WTC11 (cell line): ENCODE measurements around the gene OSTC. TPM values are rescaled to one million over a fixed set of nuclear protein-coding genes. Genes with fewer than 3 reads are reported as not detected.

Source experiments
- ATAC-seq: fragments of 200-7000 bp; cut with Tn5 transposase; 2 replicates; pipeline ENCODE4 v1.10.0; 2021; ENCODE audit warnings: mild to moderate bottlenecking, moderate library complexity
- CTCF ChIA-PET: fragments of 300-600 bp; sonication (Branson Sonifier 250); formaldehyde crosslinking; loops from one replicate; lab custom pipeline; 2021; ENCODE audit warnings: antibody characterized with exemption; lab: Charles Lee
- POLR2A ChIA-PET: fragments of 350-600 bp; sonication (Branson Sonifier 250); formaldehyde crosslinking; loops from one replicate; lab custom pipeline; 2021; ENCODE audit warnings: antibody characterized with exemption; lab: Charles Lee
- DNase-seq: peaks from one replicate; pipeline ENCODE4 v3.0.0; 2021; ENCODE audit warnings: low spot score
- H3K27ac Mint-ChIP-seq: 2 replicates; pipeline ENCODE4 v1.8.0; 2021; ENCODE audit warnings: mixed read lengths
- H3K27me3 Mint-ChIP-seq: 2 replicates; pipeline ENCODE4 v1.8.0; 2021; ENCODE audit warnings: low read depth, mild to moderate bottlenecking, moderate library complexity, mixed read lengths
- H3K36me3 Mint-ChIP-seq: 2 replicates; pipeline ENCODE4 v1.8.0; 2021; ENCODE audit warnings: mixed read lengths
- H3K4me1 Mint-ChIP-seq: 2 replicates; pipeline ENCODE4 v1.8.0; 2022; ENCODE audit warnings: mixed read lengths
- H3K4me3 Mint-ChIP-seq: 2 replicates; pipeline ENCODE4 v1.8.0; 2021; ENCODE audit warnings: mild to moderate bottlenecking, moderate library complexity, mixed read lengths
- H3K9me3 Mint-ChIP-seq: 2 replicates; pipeline ENCODE4 v1.8.0; 2021; ENCODE audit warnings: mixed read lengths
- AFF4 ChIP-seq: sonication (generic); formaldehyde crosslinking; IDR thresholded peaks from 2 replicates; pipeline ENCODE4 v1.8.1; 2023; ENCODE audit warnings: mild to moderate bottlenecking, missing genetic modification reagents, borderline replicate concordance
- ATF3 ChIP-seq: sonication (generic); formaldehyde crosslinking; conservative IDR thresholded peaks from 2 replicates; pipeline ENCODE4 v1.8.1; 2022; ENCODE audit warnings: mild to moderate bottlenecking, missing genetic modification reagents
- EMX1 ChIP-seq: fragments of 250-450 bp; sonication (Bioruptor Pico); IDR thresholded peaks from 2 replicates; pipeline ENCODE4 v1.8.0; 2021; ENCODE audit warnings: mild to moderate bottlenecking
- ETV6 ChIP-seq: sonication (generic); formaldehyde crosslinking; IDR thresholded peaks from 2 replicates; pipeline ENCODE4 v1.8.1; 2022; ENCODE audit warnings: mild to moderate bottlenecking, missing genetic modification reagents
- FOXJ3 ChIP-seq: sonication (generic); formaldehyde crosslinking; IDR thresholded peaks from 2 replicates; pipeline ENCODE4 v1.9.0; 2021; ENCODE audit warnings: missing genetic modification reagents, mild to moderate bottlenecking, borderline replicate concordance
- FOXK1 ChIP-seq: sonication (generic); formaldehyde crosslinking; IDR thresholded peaks from 2 replicates; pipeline ENCODE4 v1.8.0; 2022; ENCODE audit warnings: mild to moderate bottlenecking, moderate library complexity, missing genetic modification reagents
- FOXP1 ChIP-seq: sonication (generic); formaldehyde crosslinking; IDR thresholded peaks from 2 replicates; pipeline ENCODE4 v1.8.0; 2022; ENCODE audit warnings: missing genetic modification reagents, mild to moderate bottlenecking, moderate library complexity, borderline replicate concordance
- FOXP4 ChIP-seq: sonication (generic); formaldehyde crosslinking; IDR thresholded peaks from 2 replicates; pipeline ENCODE4 v1.8.0; 2022; ENCODE audit warnings: mild to moderate bottlenecking, missing genetic modification reagents
- IRF2 ChIP-seq: sonication (generic); formaldehyde crosslinking; IDR thresholded peaks from 2 replicates; pipeline ENCODE4 v1.8.0; 2022; ENCODE audit warnings: low read depth, missing genetic modification reagents, borderline replicate concordance
- JAZF1 ChIP-seq: fragments of 250-450 bp; sonication (Bioruptor Pico); IDR thresholded peaks from 2 replicates; pipeline ENCODE4 v1.9.0; 2021; ENCODE audit warnings: moderate library complexity, mild to moderate bottlenecking, inconsistent platforms
- KAT7 ChIP-seq: sonication (generic); formaldehyde crosslinking; IDR thresholded peaks from 2 replicates; pipeline ENCODE4 v1.8.1; 2023; ENCODE audit warnings: missing genetic modification reagents, mild to moderate bottlenecking, borderline replicate concordance
- MAX ChIP-seq: sonication (generic); formaldehyde crosslinking; IDR thresholded peaks from 2 replicates; pipeline ENCODE4 v1.8.0; 2022; ENCODE audit warnings: mild to moderate bottlenecking, missing genetic modification reagents
- MYBL2 ChIP-seq: sonication (generic); formaldehyde crosslinking; IDR thresholded peaks from 2 replicates; pipeline ENCODE4 v1.8.1; 2023; ENCODE audit warnings: mild to moderate bottlenecking, moderate library complexity, missing genetic modification reagents
- PRRX2 ChIP-seq: fragments of 250-450 bp; sonication (Bioruptor Pico); IDR thresholded peaks from 2 replicates; pipeline ENCODE4 v1.8.0; 2021; ENCODE audit warnings: mild to moderate bottlenecking
- SMAD3 ChIP-seq: sonication (generic); formaldehyde crosslinking; IDR thresholded peaks from 2 replicates; pipeline ENCODE4 v1.8.0; 2022; ENCODE audit warnings: missing genetic modification reagents, mild to moderate bottlenecking, borderline replicate concordance
- SP1 ChIP-seq: sonication (generic); formaldehyde crosslinking; conservative IDR thresholded peaks from 2 replicates; pipeline ENCODE4 v1.8.1; 2022; ENCODE audit warnings: missing genetic modification reagents
- USF1 ChIP-seq: sonication (generic); formaldehyde crosslinking; IDR thresholded peaks from 2 replicates; pipeline ENCODE4 v1.8.0; 2022; ENCODE audit warnings: mild to moderate bottlenecking, missing genetic modification reagents
- ZBTB43 ChIP-seq: sonication (generic); formaldehyde crosslinking; IDR thresholded peaks from 2 replicates; pipeline ENCODE4 v1.8.1; 2023; ENCODE audit warnings: mild to moderate bottlenecking, missing genetic modification reagents
- ZNF512 ChIP-seq: sonication (generic); formaldehyde crosslinking; IDR thresholded peaks from 2 replicates; pipeline ENCODE4 v1.8.1; 2022; ENCODE audit warnings: missing genetic modification reagents, borderline replicate concordance
- ZNF532 ChIP-seq: fragments of 250-450 bp; sonication (Bioruptor Pico); IDR thresholded peaks from 2 replicates; pipeline ENCODE4 v1.9.0; 2021; ENCODE audit warnings: mild to moderate bottlenecking, borderline replicate concordance
- ZNF671 ChIP-seq: fragments of 250-450 bp; sonication (Bioruptor Pico); IDR thresholded peaks from 2 replicates; pipeline ENCODE4 v1.8.0; 2021; ENCODE audit warnings: mild to moderate bottlenecking
- total RNA-seq: library from RNA; stranded (reverse); gene quantifications from 3 replicates; pipeline ENCODE4 v1.2.3, GENCODE V29; 2021

Gene OSTC
- total RNA-seq, 1 experiment from 2014 or later, result 132 TPM

- no peak overlapping the region for H3K4me3 Mint-ChIP-seq
- no peaks in the 10 kb centered on the region for H3K9me3 Mint-ChIP-seq
- H3K4me1 Mint-ChIP-seq, result no peaks in the 10 kb centered on the region
- no peak overlapping the region for H3K27ac Mint-ChIP-seq
- DNase-seq (no peak), ATAC-seq (no peak)
- ChIA-PET POLR2A (no interaction called here), CTCF (no interaction called here)
- no peaks in the 10 kb centered on the region for H3K36me3 Mint-ChIP-seq
- TF ChIP-seq FOXP1 (CRISPR knock-in tag), result no peak
- no peak for TF ChIP-seq FOXJ3
- no peak for TF ChIP-seq ZNF671 (CRISPR knock-in tag)
- no peak for TF ChIP-seq ETV6
- TF ChIP-seq FOXP4 (CRISPR knock-in tag), result no peak
- TF ChIP-seq ZNF532 (CRISPR knock-in tag), result no peak
- TF ChIP-seq IRF2 (CRISPR knock-in tag), result no peak
- TF ChIP-seq SMAD3 (CRISPR knock-in tag), result no peak
- no peak for TF ChIP-seq MAX (CRISPR knock-in tag)
- no peak for TF ChIP-seq EMX1
- TF ChIP-seq USF1, result no peak
- no peak for TF ChIP-seq JAZF1 (CRISPR knock-in tag)
- no peaks in the 10 kb centered on the region; the same call in 1 of the 2 replicates for H3K27me3 Mint-ChIP-seq
These were observed 49.8 kb downstream of the OSTC start for GRCh38 chr4:108700081-108700757.

GRCh38 chr4:108702960-108703359 lies 52.6 kb downstream of the OSTC start:
- CTCF ChIA-PET, result no interaction called here
- ATAC-seq, result no peak
- no peak overlapping the region for H3K27ac Mint-ChIP-seq
- no peaks in the 10 kb centered on the region for H3K9me3 Mint-ChIP-seq
- no peaks in the 10 kb centered on the region for H3K4me1 Mint-ChIP-seq
- DNase-seq, result no peak
- H3K36me3 Mint-ChIP-seq, result no peaks in the 10 kb centered on the region
- no peaks in the 10 kb centered on the region; the same call in 1 of the 2 replicates for H3K27me3 Mint-ChIP-seq
- POLR2A ChIA-PET, result no interaction called here
- no peak overlapping the region for H3K4me3 Mint-ChIP-seq
- no peak for TF ChIP-seq ZBTB43 (CRISPR knock-in tag)
- TF ChIP-seq FOXK1, result no peak
- TF ChIP-seq PRRX2 (CRISPR knock-in tag), result no peak
- no peak for TF ChIP-seq SP1 (CRISPR knock-in tag)
- no peak for TF ChIP-seq EMX1
- no peak for TF ChIP-seq AFF4
- TF ChIP-seq MYBL2 (CRISPR knock-in tag), result no peak
- no peak for TF ChIP-seq ZNF512 (CRISPR knock-in tag)
- TF ChIP-seq ETV6, result no peak
- no peak for TF ChIP-seq ATF3 (CRISPR knock-in tag)
- no peak for TF ChIP-seq KAT7
